Nephron (organoid): ENCODE data around the gene STX18.

Experiments
- H3K27ac Mint-ChIP-seq, 3 experiments: 2 replicates each; pipeline ENCODE4 v1.8.0; 2020; ENCODE audit warnings: mixed read lengths in 3 of 3, mild to moderate bottlenecking in 2 of 3, moderate library complexity in 1 of 3
- H3K27me3 Mint-ChIP-seq: 2 replicates; pipeline ENCODE4 v1.8.0; 2021; ENCODE audit warnings: low read depth, mild to moderate bottlenecking, moderate library complexity, mixed read lengths
- H3K36me3 Mint-ChIP-seq: 2 replicates; pipeline ENCODE4 v1.8.0; 2020; ENCODE audit warnings: low read depth, mixed read lengths
- H3K4me1 Mint-ChIP-seq: 2 replicates; pipeline ENCODE4 v1.8.0; 2020; ENCODE audit warnings: mixed read lengths
- H3K4me3 Mint-ChIP-seq, 3 experiments: 2 replicates each; pipeline ENCODE4 v1.8.0; 2020; ENCODE audit warnings: mild to moderate bottlenecking in 3 of 3, mixed read lengths in 3 of 3, moderate library complexity in 2 of 3
- H3K9me3 Mint-ChIP-seq: 2 replicates; pipeline ENCODE4 v1.8.0; 2020; ENCODE audit warnings: mixed read lengths
- CTCF ChIP-seq, 3 experiments: fragments of 200-600 bp; sonication (generic); IDR thresholded peaks; one replicate each; pipeline ENCODE4 v1.5.0; 2021; ENCODE audit warnings: antibody characterized with exemption in 3 of 3; ENCODE audit not compliant: unreplicated experiment in 3 of 3

The STX18 gene

GRCh38 chr4:4524364-4524763, 17.5 kb downstream of the STX18 start:
- H3K36me3 Mint-ChIP-seq: peaks cover 3% of the 10 kb centered on the region
- no peaks in the 10 kb centered on the region for H3K9me3 Mint-ChIP-seq
- H3K27ac Mint-ChIP-seq: peak overlapping the region in 1 of 3 experiments; percentile 37
- H3K4me1 Mint-ChIP-seq: peaks cover 27% of the 10 kb centered on the region
- no peak for TF ChIP-seq CTCF (IDR thresholded peaks at IDR 0.05; ENCODE audit: unreplicated experiment in 3 of 3)
- no peak overlapping the region for H3K4me3 Mint-ChIP-seq
- H3K27me3 Mint-ChIP-seq: no peaks in the 10 kb centered on the region

GRCh38 chr4:4521731-4522130, 20.1 kb downstream of the STX18 start:
- Mint-ChIP-seq H3K4me1 (peaks cover 36% of the 10 kb centered on the region), H3K27me3 (no peaks in the 10 kb centered on the region), H3K36me3 (no peaks in the 10 kb centered on the region), H3K4me3 (no peak overlapping the region), H3K27ac (peak overlapping the region in 1 of 3 experiments; percentile 73), H3K9me3 (no peaks in the 10 kb centered on the region)
- TF ChIP-seq CTCF (IDR thresholded peaks at IDR 0.05; ENCODE audit: unreplicated experiment in 3 of 3): no peak

GRCh38 chr4:4521136-4521535, 20.7 kb downstream of the STX18 start:
- Mint-ChIP-seq H3K4me3 (peak overlapping the region in 1 of 3 experiments; percentile 3), H3K4me1 (peaks cover 36% of the 10 kb centered on the region), H3K36me3 (no peaks in the 10 kb centered on the region), H3K27ac (peak overlapping the region; percentile 68 to 73 (median 70)), H3K27me3 (no peaks in the 10 kb centered on the region), H3K9me3 (no peaks in the 10 kb centered on the region)
- no peak for TF ChIP-seq CTCF (IDR thresholded peaks at IDR 0.05; ENCODE audit: unreplicated experiment in 3 of 3)

GRCh38 chr4:4519297-4519894, 22.5 kb downstream of the STX18 start:
- peaks cover 36% of the 10 kb centered on the region for H3K4me1 Mint-ChIP-seq
- no peaks in the 10 kb centered on the region for H3K36me3 Mint-ChIP-seq
- H3K27ac Mint-ChIP-seq: peak overlapping the region in 1 of 3 experiments; percentile 73
- no peak overlapping the region for H3K4me3 Mint-ChIP-seq
- no peaks in the 10 kb centered on the region for H3K9me3 Mint-ChIP-seq
- no peaks in the 10 kb centered on the region for H3K27me3 Mint-ChIP-seq
- peak; percentile 57 to 69 (median 64) for TF ChIP-seq CTCF (IDR thresholded peaks at IDR 0.05; ENCODE audit: unreplicated experiment in 3 of 3)

GRCh38 chr4:4518747-4519146, 23.1 kb downstream of the STX18 start:
- H3K27ac Mint-ChIP-seq: no peak overlapping the region
- H3K9me3 Mint-ChIP-seq: no peaks in the 10 kb centered on the region
- H3K27me3 Mint-ChIP-seq: no peaks in the 10 kb centered on the region
- peaks cover 36% of the 10 kb centered on the region for H3K4me1 Mint-ChIP-seq
- TF ChIP-seq CTCF (IDR thresholded peaks at IDR 0.05; ENCODE audit: unreplicated experiment in 3 of 3): no peak
- no peak overlapping the region for H3K4me3 Mint-ChIP-seq
- H3K36me3 Mint-ChIP-seq: no peaks in the 10 kb centered on the region

- peaks cover 3% of the 10 kb centered on the region for H3K36me3 Mint-ChIP-seq
- TF ChIP-seq CTCF (IDR thresholded peaks at IDR 0.05; ENCODE audit: unreplicated experiment in 3 of 3): no peak
- no peaks in the 10 kb centered on the region for H3K9me3 Mint-ChIP-seq
- no peaks in the 10 kb centered on the region for H3K27me3 Mint-ChIP-seq
- H3K4me3 Mint-ChIP-seq: no peak overlapping the region
- peaks cover 9% of the 10 kb centered on the region for H3K4me1 Mint-ChIP-seq
- H3K27ac Mint-ChIP-seq: no peak overlapping the region
Observed at GRCh38 chr4:4514786-4515185, 27.1 kb downstream of the STX18 start.
